HG03460 (cell line): Measurements from ENCODE around the gene HVCN1.
"Not testable (repeated sequence)": the region's sequence is repeated elsewhere in the genome, so short reads cannot be mapped to it uniquely, and the experiment has no call there.

Experiments used
- ATAC-seq: cut with Tn5 transposase; IDR thresholded peaks from one replicate; pipeline ENCODE4 v1.9.1; 2021; ENCODE audit not compliant: unreplicated experiment

Gene HVCN1

DNA sequence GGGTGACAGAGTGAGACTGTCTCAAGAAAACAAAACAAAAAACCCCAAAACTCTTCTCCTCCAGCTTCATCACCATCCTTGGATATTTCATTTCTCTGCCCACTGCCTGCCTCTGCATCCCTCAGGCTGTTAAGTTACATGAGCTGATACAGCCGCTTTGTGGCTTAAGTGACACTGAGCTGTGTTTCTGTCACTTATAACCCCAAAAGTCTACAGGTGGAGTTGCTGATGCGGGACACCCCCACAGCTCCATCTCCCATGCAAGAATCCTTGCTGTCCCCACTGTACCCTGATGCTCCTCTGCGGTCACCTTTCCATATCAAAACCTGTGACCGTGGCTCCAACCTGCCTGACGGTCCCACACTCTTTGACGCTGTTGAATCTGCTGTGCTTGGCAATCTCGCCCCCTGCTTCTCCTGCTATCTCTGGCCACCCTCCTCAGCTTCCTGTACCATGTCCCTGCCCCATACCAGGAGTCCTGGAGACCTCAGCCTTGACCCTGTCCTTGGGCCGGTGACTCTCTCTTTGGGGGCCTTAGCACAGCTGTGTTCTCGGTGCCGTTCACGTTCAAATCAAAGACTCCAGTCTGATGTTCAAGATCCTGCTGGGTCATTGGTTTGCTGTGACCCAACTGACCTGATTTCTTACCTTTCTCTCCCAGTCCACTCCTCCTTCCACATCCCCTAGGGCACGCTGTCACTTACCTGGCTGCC, 20.3 kb downstream of the HVCN1 start:
- no peak for ATAC-seq

- ATAC-seq, result no peak
Measured at GRCh38 chr12:110667671-110668070, 21.2 kb downstream of the HVCN1 start.

- no peak for ATAC-seq
Measured at GRCh38 chr12:110666892-110667291, 22.0 kb downstream of the HVCN1 start.

- ATAC-seq, result peak; percentile 89
Measured at GRCh38 chr12:110661337-110661972, 27.5 kb downstream of the HVCN1 start.

DNA sequence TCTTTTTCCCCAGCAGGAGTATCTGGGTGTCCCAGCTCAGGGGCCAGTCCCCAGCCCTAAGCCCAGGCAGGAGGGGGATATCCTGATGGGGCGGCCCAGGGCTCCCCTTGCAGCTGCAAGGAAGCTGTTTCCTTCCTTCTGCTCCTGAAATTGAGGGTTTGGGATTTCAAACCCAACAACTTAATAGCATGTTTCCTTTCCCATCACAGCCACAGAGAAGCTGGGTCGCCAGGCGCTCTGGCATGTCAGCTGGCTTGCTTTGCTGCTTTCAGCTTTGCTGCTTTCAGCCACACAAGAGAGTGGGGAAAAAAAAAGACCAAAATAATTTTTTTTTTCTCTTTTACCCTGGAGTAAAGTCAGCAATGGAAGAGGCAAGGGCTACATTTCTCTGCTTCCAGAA, 30.0 kb downstream of the HVCN1 start:
- no peak for ATAC-seq

GRCh38 chr12:110658242-110658641, 30.7 kb downstream of the HVCN1 start:
- ATAC-seq, result no peak

GRCh38 chr12:110657747-110658146, 31.2 kb downstream of the HVCN1 start:
- no peak for ATAC-seq

DNA sequence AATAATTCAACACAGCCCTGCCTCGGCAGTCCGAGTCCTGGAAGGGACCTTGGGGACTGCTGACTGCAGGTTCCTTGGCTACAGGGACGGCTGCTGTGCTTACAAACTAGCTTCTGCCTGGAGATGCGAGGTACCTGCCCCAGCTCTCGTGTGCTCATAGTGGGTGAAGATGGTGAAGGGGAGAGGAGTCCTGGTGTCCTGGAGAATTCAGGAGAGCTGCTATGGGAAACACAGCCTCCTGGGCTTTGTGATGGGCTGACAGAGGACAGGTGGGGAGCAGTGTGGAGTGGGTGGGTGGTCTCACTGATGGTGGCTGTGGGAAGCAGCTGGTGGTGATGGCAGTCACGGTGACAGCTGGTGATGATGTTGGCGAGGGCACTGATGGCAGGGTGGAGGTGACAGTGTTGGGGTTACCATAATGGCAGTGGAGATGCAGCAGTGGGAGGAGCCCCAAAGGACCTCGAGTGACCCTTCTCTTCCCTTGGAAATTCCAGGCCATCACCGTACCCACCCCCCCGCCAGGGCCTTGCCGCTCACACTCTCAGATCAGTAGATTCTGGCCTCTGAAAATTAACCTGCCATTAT, 32.8 kb downstream of the HVCN1 start:
- no peak for ATAC-seq

- not testable (repeated sequence) for ATAC-seq
Measured at GRCh38 chr12:110654238-110654637, 34.7 kb downstream of the HVCN1 start.

DNA sequence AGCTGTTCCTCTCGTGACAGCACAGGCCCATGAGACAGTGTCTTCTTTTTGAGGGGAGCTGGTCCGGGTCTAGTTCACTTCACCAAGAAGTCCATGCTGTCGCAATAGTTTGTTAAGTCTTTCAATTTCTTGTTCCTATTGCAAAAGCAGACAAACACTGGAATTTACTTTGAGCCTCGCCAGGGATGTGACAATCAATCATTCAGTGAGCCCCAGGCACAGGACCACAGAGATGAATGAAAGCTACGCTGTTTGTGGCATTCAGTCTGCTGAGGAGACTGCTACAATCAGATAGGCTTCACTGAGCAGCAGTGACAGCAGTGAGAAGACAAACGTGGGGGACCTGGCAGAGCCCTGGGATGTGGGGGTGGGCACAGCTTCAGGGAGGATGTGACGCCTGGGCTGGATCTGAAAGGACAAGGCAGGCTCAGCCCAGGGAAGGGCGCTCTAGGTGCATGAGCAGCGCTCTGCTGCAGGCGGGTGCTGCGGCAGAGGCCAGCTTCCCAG, 39.5 kb downstream of the HVCN1 start:
- no peak for ATAC-seq

DNA sequence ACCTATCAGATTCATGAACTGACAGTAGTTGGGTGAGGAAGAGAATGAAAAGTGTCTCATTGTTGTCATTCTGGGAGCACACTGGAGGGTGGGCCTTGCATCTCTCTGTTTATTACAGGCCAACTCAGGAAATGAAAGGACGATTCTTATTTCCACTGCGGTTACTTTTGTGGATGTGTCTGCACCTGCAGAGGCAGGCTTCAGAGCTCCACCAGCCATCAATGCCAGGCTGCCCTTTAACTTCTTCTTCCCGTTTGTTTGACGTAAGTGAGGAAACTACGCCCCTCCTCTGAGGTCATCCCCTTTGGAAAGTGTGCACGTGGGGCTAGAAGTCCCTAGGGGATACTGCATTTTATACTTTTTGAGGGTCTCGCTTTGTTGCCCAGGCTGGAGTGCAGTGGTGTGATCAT, 41.3 kb downstream of the HVCN1 start:
- ATAC-seq, result no peak

- no peak for ATAC-seq
Measured at GRCh38 chr12:110641521-110641920, 47.4 kb downstream of the HVCN1 start.

DNA sequence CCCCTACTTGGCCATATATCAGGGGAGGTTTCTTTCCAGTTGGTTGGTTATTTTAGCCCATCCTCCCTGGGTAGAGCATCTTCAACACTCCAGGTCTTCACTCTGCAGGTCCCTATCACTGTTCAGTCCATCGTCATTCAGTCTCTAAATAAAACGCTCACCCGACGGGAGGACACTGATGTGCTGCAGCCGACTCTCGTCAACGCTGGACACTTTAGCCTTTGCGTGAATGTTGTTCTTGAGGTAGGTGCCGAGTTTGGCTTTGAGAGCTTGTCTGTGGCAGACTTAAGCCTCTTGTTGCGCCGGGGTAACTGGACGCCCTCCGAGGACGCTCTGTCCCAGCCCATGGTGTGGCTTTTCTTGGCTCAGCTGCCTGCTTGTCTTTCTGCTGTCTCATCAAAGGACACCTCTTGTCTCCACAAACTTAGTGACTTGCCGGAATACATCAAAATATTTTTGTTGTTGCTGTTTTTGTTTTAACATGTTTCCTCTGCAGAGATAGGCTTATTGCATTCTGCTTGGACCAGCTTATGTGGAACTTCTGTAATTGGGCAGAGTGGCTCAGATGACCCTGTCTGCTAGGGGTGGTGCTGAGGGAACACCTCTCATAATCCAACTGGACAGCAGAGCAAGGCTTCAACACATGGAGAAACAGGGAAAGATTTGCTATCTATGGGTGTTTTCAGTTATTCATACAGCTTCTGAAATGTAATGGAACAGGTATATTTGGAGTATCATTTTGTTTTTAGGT, 48.5 kb downstream of the HVCN1 start:
- no peak for ATAC-seq

GRCh38 chr12:110639336-110640141, 49.4 kb downstream of the HVCN1 start:
- no peak for ATAC-seq

GRCh38 chr12:110638796-110639195, 50.1 kb downstream of the HVCN1 start:
- no peak for ATAC-seq

- ATAC-seq, result no peak
Measured at GRCh38 chr12:110637869-110638441, 51.0 kb downstream of the HVCN1 start.

- ATAC-seq, result no peak
Measured at GRCh38 chr12:110636516-110636915, 52.4 kb downstream of the HVCN1 start.

DNA sequence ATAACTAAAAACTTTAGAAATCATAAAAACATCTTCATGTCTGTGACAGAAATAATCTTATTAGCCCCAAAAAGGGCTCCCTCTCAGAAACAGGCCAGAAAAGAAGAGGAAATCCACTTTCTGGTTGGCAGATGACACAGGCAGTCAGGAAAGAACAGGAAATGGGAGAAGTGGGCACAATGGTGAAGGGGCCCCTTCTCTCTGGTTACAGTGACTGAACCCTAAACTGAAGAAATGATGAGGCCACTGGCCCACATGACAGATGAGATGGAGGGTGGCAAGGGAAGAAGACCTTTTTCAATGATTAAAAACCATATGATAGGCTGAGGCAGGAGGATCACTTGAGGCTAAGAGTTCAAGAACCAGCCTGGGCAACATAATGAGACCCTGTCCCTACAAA, 53.9 kb downstream of the HVCN1 start:
- ATAC-seq, result no peak

- no peak for ATAC-seq
Measured at GRCh38 chr12:110627500-110628195, 61.3 kb downstream of the HVCN1 start.

- ATAC-seq, result no peak
Measured at GRCh38 chr12:110622582-110622981, 66.3 kb downstream of the HVCN1 start.
